K562 (cell line): Measurements from ENCODE around the gene HRC. TPM values are rescaled to one million over a fixed set of nuclear protein-coding genes. Genes with fewer than 3 reads are reported as not detected.
A peak's percentile ranks its signal among the peaks of the same experiment; 100 is the strongest.

Experiments
- CBX1 ChIP-seq: sonication (generic); IDR thresholded peaks from 2 replicates; pipeline ENCODE4 v1.6.1; 2016; ENCODE audit warnings: antibody characterized with exemption, low read depth, mild to moderate bottlenecking
- CHD1 ChIP-seq: fragments of 200-600 bp; sonication (generic); IDR thresholded peaks from one replicate; pipeline ENCODE4 v1.6.1; 2012; ENCODE audit warnings: mild to moderate bottlenecking, moderate library complexity, low read length, inconsistent platforms
- ESRRB ChIP-seq: fragments of 250-450 bp; sonication (Bioruptor Pico); IDR thresholded peaks from 2 replicates; pipeline ENCODE4 v1.5.0; 2020; ENCODE audit warnings: mild to moderate bottlenecking, moderate library complexity, borderline replicate concordance
- ETV6 ChIP-seq, 3 experiments: fragments of 150-350 bp in 1 of 3; sonication (generic) in 1 of 3; formaldehyde crosslinking in 1 of 3; IDR thresholded peaks; 2 replicates each; pipeline versions ENCODE4 v1.6.1 to v1.8.0; 2014 to 2022; ENCODE audit warnings: borderline replicate concordance in 2 of 3, low read depth in 2 of 3, antibody characterized with exemption in 1 of 3, low read length in 1 of 3, mild to moderate bottlenecking in 1 of 3, missing genetic modification reagents in 1 of 3
- EWSR1 ChIP-seq: fragments of 450-650 bp; IDR thresholded peaks from 2 replicates; pipeline ENCODE4 v1.6.1; 2018; ENCODE audit warnings: borderline replicate concordance, mild to moderate bottlenecking, low read depth, moderate library complexity; ENCODE audit not compliant: partially characterized antibody
- HMBOX1 ChIP-seq: sonication (generic); IDR thresholded peaks from 2 replicates; pipeline ENCODE4 v1.6.1; 2016
- KAT8 ChIP-seq: fragments of 450-650 bp; IDR thresholded peaks from 2 replicates; pipeline ENCODE4 v1.6.1; 2016; ENCODE audit warnings: low read depth, mild to moderate bottlenecking
- KDM4B ChIP-seq, 2 experiments: fragments of 450-650 bp in 1 of 2; sonication (generic) in 1 of 2; IDR thresholded peaks; 2 replicates each; pipeline ENCODE4 v1.6.1; 2016 to 2017; ENCODE audit warnings: borderline replicate concordance in 2 of 2, antibody characterized with exemption in 1 of 2, low read depth in 1 of 2, mild to moderate bottlenecking in 1 of 2
- MCM5 ChIP-seq: fragments of 450-650 bp; IDR thresholded peaks from 2 replicates; pipeline ENCODE4 v1.6.1; 2016; ENCODE audit warnings: low read depth
- MTA3 ChIP-seq: fragments of 450-650 bp; formaldehyde crosslinking; IDR thresholded peaks from 2 replicates; pipeline ENCODE4 v1.6.1; 2017; ENCODE audit warnings: mild to moderate bottlenecking, borderline replicate concordance
- NBN ChIP-seq: fragments of 450-650 bp; IDR thresholded peaks from 2 replicates; pipeline ENCODE4 v1.6.1; 2016; ENCODE audit warnings: low read depth, mild to moderate bottlenecking
- NFRKB ChIP-seq: fragments of 450-650 bp; IDR thresholded peaks from 2 replicates; pipeline ENCODE4 v1.6.1; 2016; ENCODE audit warnings: low read depth
- NR1H2 ChIP-seq: sonication (generic); formaldehyde crosslinking; IDR thresholded peaks from 2 replicates; pipeline ENCODE4 v1.4.0; 2020; ENCODE audit warnings: mild to moderate bottlenecking, missing genetic modification reagents
- RAD21 ChIP-seq, 2 experiments: fragments of 250-450 bp in 1 of 2; fragments of 450-650 bp in 1 of 2; sonication (Bioruptor Pico) in 1 of 2; formaldehyde crosslinking in 1 of 2; IDR thresholded peaks in 1 of 2; conservative IDR thresholded peaks in 1 of 2; 2 replicates each; pipeline versions ENCODE4 v1.4.0 to v1.8.0; 2020 to 2022; ENCODE audit warnings: mild to moderate bottlenecking in 2 of 2, moderate library complexity in 1 of 2
- RBM34 ChIP-seq: fragments of 200-400 bp; formaldehyde crosslinking; IDR thresholded peaks from 2 replicates; pipeline ENCODE4 v1.6.1; 2018; ENCODE audit warnings: low read length, borderline replicate concordance; ENCODE audit not compliant: insufficient read depth
- SAFB ChIP-seq: fragments of 200-400 bp; formaldehyde crosslinking; IDR thresholded peaks from 2 replicates; pipeline ENCODE4 v1.6.1; 2017; ENCODE audit warnings: low read depth, low read length, borderline replicate concordance
- SMAD1 ChIP-seq: fragments of 150-350 bp; IDR thresholded peaks from 2 replicates; pipeline ENCODE4 v1.6.1; 2014; ENCODE audit warnings: low read length, low read depth; ENCODE audit not compliant: partially characterized antibody
- SNAPC5 ChIP-seq: fragments of 250-450 bp; sonication (Bioruptor Pico); IDR thresholded peaks from 2 replicates; pipeline ENCODE4 v1.8.0; 2021; ENCODE audit warnings: moderate library complexity, mild to moderate bottlenecking, inconsistent platforms
- TFAP4 ChIP-seq: sonication (generic); formaldehyde crosslinking; IDR thresholded peaks from 2 replicates; pipeline ENCODE4 v1.8.0; 2022; ENCODE audit warnings: missing genetic modification reagents, mild to moderate bottlenecking, moderate library complexity, borderline replicate concordance
- XRCC5 ChIP-seq: fragments of 200-400 bp; formaldehyde crosslinking; IDR thresholded peaks from 2 replicates; pipeline ENCODE4 v1.6.1; 2017; ENCODE audit warnings: low read depth, mild to moderate bottlenecking, low read length
- ZNF134 ChIP-seq: fragments of 250-450 bp; sonication (Bioruptor Pico); conservative IDR thresholded peaks from 2 replicates; pipeline ENCODE4 v1.4.0; 2020
- ZNF197 ChIP-seq: fragments of 200-800 bp; sonication (Bioruptor generic); IDR thresholded peaks from 2 replicates; pipeline ENCODE4 v1.6.1; 2016; ENCODE audit warnings: low read depth, missing genetic modification characterization, missing compliant biosample characterization
- ZNF232 ChIP-seq: sonication (generic); formaldehyde crosslinking; IDR thresholded peaks from 2 replicates; pipeline ENCODE4 v1.8.0; 2022; ENCODE audit warnings: mild to moderate bottlenecking, missing genetic modification reagents
- ZNF263 ChIP-seq: sonication (generic); formaldehyde crosslinking; IDR thresholded peaks from 2 replicates; pipeline ENCODE4 v1.8.0; 2022; ENCODE audit warnings: mild to moderate bottlenecking, missing genetic modification reagents, borderline replicate concordance
- ZNF655 ChIP-seq: fragments of 250-450 bp; sonication (Bioruptor Pico); IDR thresholded peaks from 2 replicates; pipeline ENCODE4 v1.5.0; 2021
- polyA plus RNA-seq, 8 experiments: library from polyadenylated mRNA; depleted of rRNA in 4 of 8; stranded (reverse) in 5 of 8; unstranded in 3 of 8; fragments of >200 nt; fragmentation: Nextera tagmentation in 2 of 8; fragmentation: Illumina TruSeq in 1 of 8; extraction: Ambion mirVana in 2 of 8; extraction: Trizol in 1 of 8; gene quantifications; 2 replicates each; pipeline versions ENCODE4 v1.2.1 to v1.2.3, GENCODE V29; 2011 to 2014; ENCODE audit warnings: inconsistent platforms in 1 of 8, missing spikeins in 1 of 8
- total RNA-seq, 7 experiments: library from RNA; depleted of rRNA in 6 of 7; stranded (reverse); fragments of >200 nt in 6 of 7; fragmentation: Illumina TruSeq in 2 of 7; extraction: Trizol in 2 of 7; gene quantifications; 2 replicates each; pipeline versions ENCODE4 v1.2.1 to v1.2.3, GENCODE V29; 2011 to 2021; ENCODE audit warnings: low replicate concordance in 1 of 7

HRC gene
- total and polyA plus RNA-seq, 9 of the 15 experiments (the other 6 are each of a cell fraction or from before 2014, with no cell fraction given): 0.66 to 18.7 (median 13.1) TPM

GRCh38 chr19:49151267-49152118 lies 3.7 kb downstream of the HRC start (continued):
- TF ChIP-seq SAFB (no peak), KAT8 (no peak), NBN (no peak; the same call in 1 of the 2 replicates), TFAP4 (CRISPR knock-in tag) (peak; percentile 94), XRCC5 (0 out of 2 replicates have a peak, but pooled peaks have one; percentile 29), ESRRB (CRISPR knock-in tag) (no peak), MTA3 (no peak; the same call in 1 of the 2 replicates), EWSR1 (no peak), RAD21 (CRISPR knock-in tag; conservative IDR thresholded peaks at IDR 0.05 in 1 of 2, IDR thresholded peaks at IDR 0.05 in 1 of 2) (no peak; a peak in 1 of 4 replicates), ZNF197 (CRISPR knock-in tag) (no peak), HMBOX1 (no peak), ZNF232 (CRISPR knock-in tag) (no peak), NFRKB (no peak), RBM34 (no peak), ETV6 (IDR thresholded peaks at IDR 0.05; ENCODE audit: borderline replicate concordance in 1 of 2, low read depth in 2 of 2, low read length in 1 of 2) (0 out of 4 replicates have a peak, but pooled peaks of 1 of the 2 experiments have one; percentile 9), ETV6 (CRISPR knock-in tag; IDR thresholded peaks at IDR 0.05; ENCODE audit: borderline replicate concordance) (no peak), SNAPC5 (CRISPR knock-in tag) (no peak), NR1H2 (CRISPR knock-in tag) (no peak), ZNF134 (no peak), CHD1 (no peak), ZNF263 (no peak), CBX1 (0 out of 2 replicates have a peak, but pooled peaks have one; percentile 73), KDM4B (IDR thresholded peaks at IDR 0.05; ENCODE audit: borderline replicate concordance in 2 of 2, low read depth in 1 of 2) (no peak), MCM5 (no peak), SMAD1 (no peak), ZNF655 (CRISPR knock-in tag) (no peak)
